Left ventricle myocardium inferior (tissue), 1 donor: Measurements from ENCODE around the gene WASF1. TPM values are rescaled to one million over a fixed set of nuclear protein-coding genes. Genes with fewer than 3 reads are reported as not detected.

Source experiments
- DNase-seq: peaks from one replicate; pipeline ENCODE4 v3.0.0-alpha.2; 2020
- H3K27ac ChIP-seq: fragments of 200-600 bp; replicated peaks from 2 replicates; pipeline ENCODE4 v1.8.0; 2021
- H3K27me3 ChIP-seq: fragments of 200-600 bp; 2 replicates; pipeline ENCODE4 v1.8.0; 2021; ENCODE audit warnings: low read depth
- H3K36me3 ChIP-seq: fragments of 200-600 bp; 2 replicates; pipeline ENCODE4 v1.8.0; 2021
- H3K4me1 ChIP-seq: fragments of 200-600 bp; 2 replicates; pipeline ENCODE4 v1.8.0; 2021
- H3K4me3 ChIP-seq: fragments of 200-600 bp; 2 replicates; pipeline ENCODE4 v1.8.0; 2021; ENCODE audit warnings: mild to moderate bottlenecking, moderate library complexity
- H3K9me3 ChIP-seq: fragments of 200-600 bp; replicated peaks from 2 replicates; pipeline ENCODE4 v1.8.0; 2021
- intact Hi-C: fragments of 100-400 bp; cut with micrococcal nuclease; formaldehyde crosslinking; loops from one replicate; pipeline ENCODE4 v1.11.0; 2022
- total RNA-seq: library from RNA; stranded (reverse); fragmentation: NEBNext Ultra II Directional; extraction: Animal tissue kit (Norgen Biotek cat#: 25700); gene quantifications from one replicate; pipeline ENCODE4 v1.2.1, GENCODE V29; 2021
- TF ChIP-seq, protein P1 (sequence below): fragments of 200-600 bp; IDR thresholded peaks from 2 replicates; pipeline ENCODE4 v1.8.0; 2021; ENCODE audit warnings: antibody characterized with exemption, mild to moderate bottlenecking, borderline replicate concordance
- donor health status: DM: no; HTN: yes; CAD: no; lungs with severe emphysema.

Gene WASF1
- total RNA-seq, 1 donor from 2014 or later = 0.80 TPM

GRCh38 chr6:110173506-110174132 is 5.9 kb downstream of the WASF1 start:
- Histone ChIP-seq H3K9me3 (no peaks in the 10 kb centered on the region), H3K4me3 (no peak overlapping the region), H3K4me1 (peaks cover 6% of the 10 kb centered on the region), H3K27me3 (no peaks in the 10 kb centered on the region), H3K27ac (no peak overlapping the region), H3K36me3 (no peaks in the 10 kb centered on the region)
- DNase-seq = no peak
- intact Hi-C loops = no loop called here
- TF ChIP-seq, protein P1, sequence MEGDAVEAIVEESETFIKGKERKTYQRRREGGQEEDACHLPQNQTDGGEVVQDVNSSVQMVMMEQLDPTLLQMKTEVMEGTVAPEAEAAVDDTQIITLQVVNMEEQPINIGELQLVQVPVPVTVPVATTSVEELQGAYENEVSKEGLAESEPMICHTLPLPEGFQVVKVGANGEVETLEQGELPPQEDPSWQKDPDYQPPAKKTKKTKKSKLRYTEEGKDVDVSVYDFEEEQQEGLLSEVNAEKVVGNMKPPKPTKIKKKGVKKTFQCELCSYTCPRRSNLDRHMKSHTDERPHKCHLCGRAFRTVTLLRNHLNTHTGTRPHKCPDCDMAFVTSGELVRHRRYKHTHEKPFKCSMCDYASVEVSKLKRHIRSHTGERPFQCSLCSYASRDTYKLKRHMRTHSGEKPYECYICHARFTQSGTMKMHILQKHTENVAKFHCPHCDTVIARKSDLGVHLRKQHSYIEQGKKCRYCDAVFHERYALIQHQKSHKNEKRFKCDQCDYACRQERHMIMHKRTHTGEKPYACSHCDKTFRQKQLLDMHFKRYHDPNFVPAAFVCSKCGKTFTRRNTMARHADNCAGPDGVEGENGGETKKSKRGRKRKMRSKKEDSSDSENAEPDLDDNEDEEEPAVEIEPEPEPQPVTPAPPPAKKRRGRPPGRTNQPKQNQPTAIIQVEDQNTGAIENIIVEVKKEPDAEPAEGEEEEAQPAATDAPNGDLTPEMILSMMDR = no peak

DNA sequence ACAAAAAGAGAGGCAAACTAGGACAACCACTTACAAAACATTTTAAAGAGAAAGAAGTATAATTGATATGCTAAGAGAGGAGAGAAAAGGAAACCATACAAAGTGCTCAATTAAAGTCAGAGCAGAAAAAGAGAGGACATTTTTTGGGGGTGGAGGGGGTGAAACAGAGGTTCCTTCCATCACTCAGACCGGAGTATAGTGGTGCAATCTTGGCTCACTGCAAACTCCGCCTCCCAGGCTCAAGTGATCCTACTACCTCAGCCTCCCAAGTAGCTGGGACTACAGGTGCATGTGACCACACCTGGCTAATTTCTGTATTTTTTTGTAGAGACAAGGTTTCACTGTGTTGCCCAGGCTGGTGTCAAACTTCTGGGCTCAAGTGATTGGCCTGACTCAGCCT is 9.4 kb downstream of the WASF1 start:
- Histone ChIP-seq H3K4me3 (no peak overlapping the region), H3K27me3 (no peaks in the 10 kb centered on the region), H3K9me3 (no peaks in the 10 kb centered on the region), H3K27ac (no peak overlapping the region), H3K36me3 (no peaks in the 10 kb centered on the region), H3K4me1 (no peaks in the 10 kb centered on the region)
- TF ChIP-seq, protein P1 = no peak
- no peak for DNase-seq
- intact Hi-C loops = no loop called here

DNA sequence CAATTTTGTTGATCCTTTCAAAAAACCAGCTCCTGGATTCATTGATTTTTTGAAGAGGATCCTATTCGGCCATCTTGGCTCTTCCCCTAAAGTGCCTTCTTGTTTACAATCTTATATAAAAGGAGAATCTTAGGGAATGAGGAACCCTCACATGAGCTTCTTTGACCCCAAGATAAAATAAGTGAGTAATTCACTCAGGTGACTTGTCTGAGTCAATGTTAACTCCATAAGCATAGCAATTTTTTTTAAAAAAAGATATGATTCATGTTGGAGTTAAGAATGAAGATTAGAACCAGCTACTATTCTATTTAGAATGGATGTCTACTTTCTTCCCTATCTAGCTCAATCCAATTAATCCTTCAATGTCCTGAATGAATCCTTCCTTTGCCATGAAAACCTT is 21.0 kb downstream of the WASF1 start:
- Histone ChIP-seq H3K27me3 (no peaks in the 10 kb centered on the region), H3K9me3 (no peaks in the 10 kb centered on the region), H3K4me3 (no peak overlapping the region), H3K4me1 (no peaks in the 10 kb centered on the region), H3K27ac (no peak overlapping the region), H3K36me3 (no peaks in the 10 kb centered on the region)
- intact Hi-C loops = no loop called here
- no peak for DNase-seq
- TF ChIP-seq, protein P1 = no peak

GRCh38 chr6:110147870-110148269 is 31.6 kb downstream of the WASF1 start:
- no peaks in the 10 kb centered on the region for H3K27me3 ChIP-seq
- no peak overlapping the region for H3K27ac ChIP-seq
- no peaks in the 10 kb centered on the region for H3K4me1 ChIP-seq
- no peaks in the 10 kb centered on the region for H3K36me3 ChIP-seq
- TF ChIP-seq, protein P1 = no peak
- intact Hi-C loops = no loop called here
- H3K9me3 ChIP-seq = no peaks in the 10 kb centered on the region
- no peak for DNase-seq
- no peak overlapping the region for H3K4me3 ChIP-seq

DNA sequence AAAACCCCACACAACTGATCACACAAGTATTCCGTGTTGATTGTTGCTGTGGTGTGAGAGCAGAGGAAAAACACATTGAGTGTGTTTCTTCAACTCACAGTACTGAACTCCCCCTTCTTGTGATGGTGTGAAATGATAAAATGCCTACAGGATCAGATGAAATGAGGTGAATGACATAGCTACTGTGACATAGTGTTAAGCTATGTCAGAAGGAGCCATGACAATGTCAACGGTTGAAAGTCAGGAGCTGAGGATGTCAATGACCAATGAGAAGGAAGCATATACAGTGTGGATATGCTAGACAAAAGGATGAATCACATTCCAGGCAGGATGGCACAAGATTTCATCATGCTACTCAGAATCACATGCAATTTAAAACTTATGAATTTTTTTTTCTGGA is 38.8 kb downstream of the WASF1 start:
- no peaks in the 10 kb centered on the region for H3K36me3 ChIP-seq
- DNase-seq = no peak
- no peaks in the 10 kb centered on the region for H3K4me1 ChIP-seq
- H3K27ac ChIP-seq = no peak overlapping the region
- no peak overlapping the region for H3K4me3 ChIP-seq
- no peaks in the 10 kb centered on the region for H3K27me3 ChIP-seq
- intact Hi-C loops = no loop called here
- TF ChIP-seq, protein P1 = no peak
- peaks cover 8% of the 10 kb centered on the region for H3K9me3 ChIP-seq
